IPS DF 19.7 (cell line): ENCODE results near the gene DCTN3.
A peak's percentile ranks its signal among the peaks of the same experiment; 100 is the strongest.

Experiments used
- DNase-seq: peaks from one replicate; pipeline ENCODE4 v3.0.0-alpha.2; 2013; ENCODE audit warnings: low read depth, low spot score

DCTN3 gene

DNA sequence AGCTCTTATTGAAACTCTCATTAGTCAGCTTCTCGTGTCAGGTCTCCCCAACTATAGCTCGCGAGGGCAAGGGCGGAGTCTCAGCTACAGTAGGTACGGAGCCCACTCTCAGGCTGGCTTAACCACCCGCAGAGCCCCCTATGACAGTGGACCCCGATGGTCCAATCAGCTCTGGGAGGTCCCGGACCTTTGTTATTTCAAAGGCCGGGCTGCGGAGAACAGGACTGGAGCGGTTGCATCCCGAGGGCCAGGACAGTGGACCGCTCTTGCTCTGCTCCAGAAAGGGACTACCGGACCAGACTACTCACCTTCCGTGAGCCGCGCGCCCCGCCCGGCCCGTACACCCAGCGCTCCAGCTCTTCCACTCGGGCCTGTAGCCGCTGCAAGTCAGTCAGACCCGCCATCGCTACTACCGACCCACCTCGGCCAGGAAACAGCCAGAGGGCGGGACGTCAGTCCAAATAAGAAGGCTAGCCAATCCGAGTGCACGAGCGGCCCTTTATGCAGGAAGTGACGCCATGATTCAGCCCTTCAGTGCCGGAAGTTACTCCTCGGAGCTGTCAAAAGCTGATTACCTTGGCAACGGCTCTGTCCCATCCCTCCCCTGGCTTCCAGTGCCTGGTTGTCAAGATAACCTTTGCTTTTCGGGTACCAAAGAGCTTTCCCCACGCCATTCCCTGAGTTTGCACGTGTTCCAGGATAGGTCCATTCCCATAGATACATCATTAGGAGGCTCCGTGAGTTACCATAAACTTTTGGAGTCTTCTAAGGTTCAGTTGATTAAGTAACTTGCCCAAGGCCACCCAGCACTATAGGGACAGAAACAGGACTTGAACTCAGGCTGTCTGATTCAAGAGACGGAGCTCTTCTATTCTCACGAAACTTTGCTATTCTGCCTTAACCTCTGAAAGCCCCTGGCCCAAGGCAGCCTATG is at the start of gene DCTN3:
Gene DCTN3, minus strand, starts transcription at position 435 of the 934 bp plus-strand sequence. Its CDS starts 31 bp downstream, at position 404.
- DNase-seq, result no peak

DNA sequence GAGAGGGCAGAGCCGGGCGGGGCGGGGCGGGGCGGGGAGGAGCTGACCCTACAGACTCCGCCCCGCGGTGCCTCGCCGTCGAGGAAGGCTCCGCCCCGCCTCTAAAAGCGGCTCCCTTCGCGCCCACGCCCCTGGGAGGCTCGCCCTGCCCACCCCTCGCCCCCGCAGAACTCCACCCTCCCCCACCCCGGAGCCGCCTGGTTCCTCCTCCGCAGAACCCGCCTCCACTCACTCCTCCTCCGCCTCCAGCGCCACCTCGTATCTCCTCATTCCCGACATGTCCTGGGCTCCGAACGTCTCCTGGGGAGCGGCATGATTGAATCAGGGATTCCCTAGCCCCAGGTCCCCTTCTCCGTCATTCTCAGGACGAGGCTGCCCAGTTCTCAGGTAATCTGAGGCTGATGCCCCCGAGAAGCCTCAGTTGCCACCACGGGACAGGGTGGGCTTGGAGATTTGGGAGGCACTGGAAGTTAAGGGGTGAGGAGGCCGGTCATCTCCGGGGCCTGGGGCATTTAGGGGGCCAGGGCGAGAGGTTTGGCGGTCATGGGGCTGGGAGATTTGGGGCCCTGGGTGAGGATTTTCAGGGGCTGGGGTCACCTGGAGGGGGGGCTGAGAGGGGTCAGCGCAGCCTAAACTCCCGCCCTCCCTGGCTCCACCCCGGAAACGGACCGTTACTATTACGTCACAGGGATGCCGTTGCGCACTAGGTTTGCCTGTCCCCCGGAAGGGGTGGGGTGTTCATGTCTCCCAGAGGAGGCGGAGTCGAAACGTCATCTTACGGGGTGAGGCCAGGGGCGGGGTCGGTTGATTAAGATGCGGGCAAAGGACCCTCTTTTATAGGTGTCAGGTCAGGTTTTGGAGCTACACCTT is 45.3 kb upstream of the DCTN3 start:
- no peak for DNase-seq

GRCh38 chr9:34665067-34665380 is 44.7 kb upstream of the DCTN3 start:
- DNase-seq, result no peak

GRCh38 chr9:34664281-34665066 is 44.2 kb upstream of the DCTN3 start:
- no peak for DNase-seq

DNA sequence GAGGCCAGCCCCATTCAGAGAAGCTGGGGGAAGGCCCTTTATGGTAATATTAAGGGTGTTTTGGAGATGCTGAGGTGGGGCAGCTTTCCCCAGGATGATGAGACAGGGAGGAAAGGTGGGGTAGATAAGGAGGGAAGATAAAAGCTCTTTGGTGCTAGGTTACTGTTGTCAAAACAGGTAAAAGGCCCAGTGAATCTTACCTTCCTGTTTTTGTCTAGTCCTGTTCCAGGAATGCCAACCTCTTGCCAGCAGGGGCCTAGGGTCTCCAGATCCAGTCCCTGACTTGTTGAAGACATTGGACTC is 43.0 kb upstream of the DCTN3 start:
- no peak for DNase-seq

GRCh38 chr9:34662526-34663302 is 42.4 kb upstream of the DCTN3 start, which contains the start of gene CCL27:
Gene CCL27 (minus strand): TSS chr9:34662657. CDS start chr9:34662633, 24 bp downstream.
- DNase-seq, result no peak

DNA sequence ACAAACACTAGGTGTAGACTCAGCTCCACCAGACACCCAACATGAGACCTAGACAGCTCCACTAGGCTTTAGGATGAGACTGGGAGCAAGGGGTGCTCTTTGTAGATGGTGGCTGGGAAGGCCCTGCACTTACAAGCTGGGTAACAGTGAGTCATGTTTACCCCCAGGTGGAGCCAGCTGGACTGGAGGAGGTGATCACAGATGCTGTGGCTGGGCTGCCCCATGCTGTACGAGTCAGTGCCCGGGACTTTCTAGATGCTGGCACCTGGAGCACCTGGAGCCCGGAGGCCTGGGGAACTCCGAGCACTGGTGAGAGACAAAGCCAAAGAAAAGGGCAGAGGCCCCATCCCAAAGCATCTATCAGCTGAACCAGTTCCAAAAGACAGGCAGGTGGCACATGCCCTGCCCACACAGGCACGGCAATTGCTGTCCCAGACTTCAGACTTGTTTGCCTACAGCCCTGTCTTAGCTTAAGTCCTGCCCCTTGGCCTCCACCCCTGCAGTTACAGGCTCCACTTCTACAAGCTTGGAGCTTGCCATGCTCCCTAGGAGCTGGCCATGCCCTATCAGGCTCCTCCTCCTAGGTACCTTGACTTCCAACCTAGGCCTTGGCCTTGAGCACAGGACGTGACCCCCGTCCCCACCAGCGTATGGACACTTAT is 39.4 kb upstream of the DCTN3 start:
- DNase-seq, result no peak

DNA sequence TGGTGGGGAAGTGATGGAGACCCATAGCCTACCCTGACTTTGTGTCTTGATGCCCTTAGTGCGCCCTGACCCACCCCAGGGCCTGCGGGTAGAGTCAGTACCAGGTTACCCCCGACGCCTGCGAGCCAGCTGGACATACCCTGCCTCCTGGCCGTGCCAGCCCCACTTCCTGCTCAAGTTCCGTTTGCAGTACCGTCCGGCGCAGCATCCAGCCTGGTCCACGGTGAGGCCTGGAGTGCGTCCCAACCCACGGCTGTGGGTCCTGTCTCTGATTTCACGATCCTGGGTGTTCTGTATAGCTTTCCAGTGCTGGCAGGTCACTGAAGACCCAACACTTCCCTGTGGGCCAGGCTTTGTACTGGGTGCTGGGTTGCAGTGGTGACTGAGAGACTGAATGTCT is 38.2 kb upstream of the DCTN3 start:
- DNase-seq, result no peak

GRCh38 chr9:34656992-34657391 is 36.7 kb upstream of the DCTN3 start:
- no peak for DNase-seq

DNA sequence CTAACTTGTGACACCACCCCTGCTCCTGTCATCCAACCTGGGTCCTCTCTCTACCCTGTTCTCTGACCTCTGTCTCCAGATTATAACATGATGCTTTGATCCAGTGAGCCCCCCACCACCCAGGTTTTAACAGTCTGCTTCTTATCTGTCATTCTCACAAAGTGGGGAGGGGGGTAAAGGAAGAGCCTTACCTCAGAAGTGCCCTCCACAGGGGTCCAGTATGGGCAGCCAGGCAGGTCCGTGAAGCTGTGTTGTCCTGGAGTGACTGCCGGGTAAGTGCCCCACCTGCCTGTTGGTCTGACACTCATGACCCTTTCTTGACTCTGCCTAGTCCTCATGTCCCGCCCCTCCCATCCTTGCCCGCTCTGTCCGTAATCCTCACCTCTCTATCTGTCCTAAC is 35.1 kb upstream of the DCTN3 start:
- no peak for DNase-seq

DNA sequence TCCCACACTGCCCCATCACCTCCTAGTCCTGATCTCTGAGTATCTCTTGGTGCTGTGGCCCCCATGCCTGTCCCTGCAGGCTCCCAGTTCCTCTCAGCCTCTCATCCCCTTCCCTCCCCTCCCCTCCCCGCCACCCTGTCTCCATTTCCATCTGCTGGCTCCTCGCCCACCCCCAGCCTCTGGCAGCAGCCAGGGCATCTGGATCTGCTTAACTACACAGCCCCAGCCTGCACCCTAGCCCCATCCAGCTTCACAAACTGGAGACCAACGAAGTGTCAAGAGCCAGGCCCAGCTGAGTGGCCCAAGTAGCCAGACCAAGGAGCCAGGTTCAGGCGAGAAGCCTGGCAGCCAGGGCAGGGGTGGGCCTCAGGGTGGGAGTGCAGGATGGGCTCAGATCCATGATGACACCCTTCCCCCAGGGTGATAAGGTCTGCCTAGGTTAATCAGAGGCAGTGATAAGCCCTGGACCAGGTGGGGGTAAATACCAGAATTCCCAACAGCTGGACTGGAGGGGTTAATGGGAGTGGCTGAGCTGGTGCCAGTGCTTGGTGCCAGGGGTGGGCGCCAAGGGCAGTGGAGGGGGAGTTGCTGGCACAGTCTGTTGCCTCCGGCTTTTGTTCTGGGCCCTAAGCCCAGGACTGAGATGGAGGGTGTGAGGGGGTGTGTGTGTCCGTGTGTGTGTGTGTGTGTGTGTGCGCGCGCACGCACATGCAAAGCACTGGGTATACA is 34.2 kb upstream of the DCTN3 start:
- DNase-seq, result no peak

GRCh38 chr9:34653151-34654072 is 33.1 kb upstream of the DCTN3 start:
- DNase-seq, result no peak

DNA sequence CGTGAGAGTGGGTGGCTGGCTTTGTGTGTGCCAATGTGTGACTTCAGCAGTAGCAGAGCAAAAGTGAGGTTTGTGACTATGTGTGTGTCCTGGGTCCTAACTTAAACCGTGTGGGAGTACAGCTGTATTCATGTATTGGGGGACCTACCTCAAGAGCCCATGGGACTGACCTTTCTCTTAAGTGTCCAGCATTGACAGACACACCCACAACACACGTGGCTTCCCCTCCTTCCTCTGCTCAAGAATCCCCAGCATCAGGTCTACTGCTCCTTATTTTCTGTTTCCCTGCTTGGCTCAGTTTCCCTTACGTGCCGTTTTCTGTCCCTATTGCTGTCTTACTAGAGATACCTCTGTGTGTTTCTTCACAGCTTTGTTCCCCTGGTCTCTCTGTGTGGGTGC is 32.3 kb upstream of the DCTN3 start:
- no peak for DNase-seq

- DNase-seq, result peak; percentile 90
These were observed 31.7 kb upstream of the DCTN3 start, which contains the start of gene IL11RA for GRCh38 chr9:34651876-34652601. Gene IL11RA (plus strand): TSS chr9:34652185. CDS start chr9:34655218, 3,033 bp downstream.

DNA sequence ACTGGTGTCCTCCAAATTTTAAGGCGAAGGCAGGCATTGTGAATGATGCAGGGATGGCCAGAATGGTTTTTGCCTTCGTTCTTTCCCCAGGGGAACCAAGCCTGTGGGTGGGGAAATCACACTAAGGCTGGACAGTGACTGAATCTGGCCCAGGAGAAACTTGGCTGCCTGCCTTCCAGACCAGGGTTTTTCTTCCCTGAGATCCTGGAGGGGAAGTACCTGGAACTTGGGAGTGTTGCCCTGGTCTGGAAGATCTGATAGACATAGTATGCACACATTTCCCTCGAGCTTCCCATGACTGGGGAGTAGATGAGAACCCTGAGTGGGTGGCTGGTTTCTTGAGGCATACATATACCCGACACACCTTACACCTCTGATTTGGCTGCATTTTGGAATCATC is 31.0 kb upstream of the DCTN3 start:
- DNase-seq, result no peak

DNA sequence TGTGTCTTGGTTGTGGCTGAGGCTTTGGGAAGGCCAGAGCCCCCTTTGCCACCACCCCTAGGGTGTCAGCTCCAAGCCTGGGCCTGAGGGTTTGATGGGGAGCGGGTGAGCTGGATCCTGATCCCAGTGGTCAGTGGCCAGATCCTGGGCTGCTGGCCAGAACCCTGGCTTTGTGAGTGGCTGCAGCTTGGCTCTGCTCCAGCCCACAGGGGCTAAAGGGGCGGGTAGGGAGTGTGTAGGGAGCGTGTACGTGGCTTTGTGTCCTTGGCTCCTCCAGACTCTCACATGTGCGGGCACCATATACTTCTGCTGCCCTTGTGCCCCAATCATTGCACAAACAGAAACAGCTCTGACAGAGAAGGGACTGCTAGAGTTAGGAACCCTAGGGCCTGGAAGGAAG is 30.5 kb upstream of the DCTN3 start:
- no peak for DNase-seq

- no peak for DNase-seq
These were observed 28.4 kb upstream of the DCTN3 start for GRCh38 chr9:34648673-34649072.

DNA sequence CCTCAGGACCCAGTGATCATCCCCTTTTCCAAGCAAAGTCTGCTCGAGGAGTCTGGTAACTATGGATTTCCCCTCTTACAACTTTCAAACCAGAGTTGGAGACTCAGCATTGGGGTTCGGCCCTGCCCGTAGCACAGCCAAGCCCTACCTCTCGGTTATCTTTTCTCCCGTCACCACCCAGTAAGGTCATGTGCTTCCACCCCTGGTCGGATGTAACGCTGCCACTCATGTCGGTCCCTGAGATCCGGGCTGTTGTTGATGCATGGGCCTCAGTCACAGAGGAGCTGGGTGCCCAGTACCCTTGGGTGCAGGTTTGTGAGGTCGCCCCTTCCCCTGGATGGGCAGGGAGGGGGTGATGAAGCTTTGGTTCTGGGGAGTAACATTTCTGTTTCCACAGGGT is 27.4 kb upstream of the DCTN3 start:
- no peak for DNase-seq
